ENCODE data around the gene MRPL27.
A peak's percentile ranks its signal among the peaks of the same experiment; 100 is the strongest.
"Not testable (repeated sequence)": the region's sequence is repeated elsewhere in the genome, so short reads cannot be mapped to it uniquely, and the experiment has no call there.

MRPL27 gene

DNA sequence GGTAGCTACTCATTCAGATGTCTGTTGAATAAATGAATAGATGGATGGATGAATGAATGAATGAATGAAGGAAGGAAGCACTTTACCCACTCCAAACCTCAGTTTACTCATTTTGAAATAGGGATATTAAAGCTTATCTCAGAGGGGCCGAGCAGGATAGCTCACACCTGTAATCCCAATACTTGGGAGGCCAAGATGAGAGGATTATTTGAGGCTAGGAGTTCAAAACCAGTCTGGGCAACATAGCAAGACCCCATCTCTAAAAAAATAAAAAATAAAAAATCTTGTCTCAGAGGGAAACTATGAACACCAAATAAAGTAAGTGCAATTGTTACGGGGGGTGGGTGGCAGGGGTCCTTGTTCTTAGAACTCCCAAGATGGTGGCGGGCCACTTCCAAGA, 25.7 kb upstream of the MRPL27 start:
- not testable (repeated sequence) for H4K91ac ChIP-seq (ENCODE audit: low read depth, low read length, poor library complexity); H2AK5ac ChIP-seq (ENCODE audit: low read depth, low read length); H3K4ac ChIP-seq (ENCODE audit: low read length); H2BK120ac ChIP-seq (ENCODE audit: low read depth, low read length); H3K4me3 ChIP-seq (ENCODE audit: low read length in 2 of 2); H2BK12ac ChIP-seq (ENCODE audit: low read length); H3K9me3 ChIP-seq (replicated peaks in 1 of 2; ENCODE audit: control insufficient read depth in 2 of 2, insufficient read depth in 1 of 2, low read depth in 1 of 2, low read length in 2 of 2); H3K9ac ChIP-seq (ENCODE audit: low read depth, low read length, poor library complexity); H3K27me3 ChIP-seq (ENCODE audit: control insufficient read depth in 3 of 3, insufficient read depth in 3 of 3, low read depth in 1 of 3, low read length in 3 of 3); H4K8ac ChIP-seq (ENCODE audit: low read depth, low read length); DNase-seq (ENCODE audit: low spot score); H3K4me2 ChIP-seq (ENCODE audit: insufficient read depth, low read length, poor library complexity, severe bottlenecking); H2AFZ ChIP-seq (ENCODE audit: low read length); H3K79me1 ChIP-seq (ENCODE audit: low read depth, low read length); H3K23ac ChIP-seq (ENCODE audit: low read depth, low read length, poor library complexity); H2BK5ac ChIP-seq (ENCODE audit: low read length); H3K14ac ChIP-seq (ENCODE audit: low read length); H3K18ac ChIP-seq (ENCODE audit: low read length); H3K27ac ChIP-seq (replicated peaks; ENCODE audit: low read length); H2BK15ac ChIP-seq (ENCODE audit: low read length)
- Histone ChIP-seq H3K4me1 (ENCODE audit: control insufficient read depth in 2 of 2, insufficient read depth in 1 of 2, low read depth in 1 of 2, low read length in 2 of 2) (peaks cover 10% of the 10 kb centered on the region in 2 donors), H3K36me3 (replicated peaks in 1 of 2; ENCODE audit: control insufficient read depth in 2 of 2, insufficient read depth in 2 of 2, low read length in 2 of 2) (peaks cover 7 to 24% of the 10 kb centered on the region in 2 donors)
- no CpG with 5 or more reads among the region's 3 CpGs for WGBS, 2 donors (ENCODE audit: extremely low coverage in 2 of 2, insufficient read length in 2 of 2, insufficient replicate concordance in 1 of 2)

DNA sequence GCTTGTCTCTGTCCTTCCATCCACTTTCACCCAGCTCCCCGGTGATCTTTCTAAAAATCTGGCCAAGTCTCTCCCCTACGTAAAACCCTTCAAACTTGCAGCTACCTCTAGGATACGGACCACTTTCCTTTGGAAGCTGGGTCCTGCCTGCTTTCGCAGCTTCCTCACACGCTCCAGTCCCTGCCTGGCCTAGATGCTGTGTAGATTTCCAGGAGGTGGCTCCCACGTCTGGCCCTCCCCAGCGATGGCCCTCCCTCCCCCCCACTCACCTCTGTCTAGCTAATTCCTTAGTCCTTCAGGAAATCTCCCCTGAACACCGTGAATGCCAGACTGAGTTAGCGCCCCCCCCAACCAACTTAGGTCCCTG, 24.9 kb upstream of the MRPL27 start:
- H3K27me3 ChIP-seq (ENCODE audit: control insufficient read depth in 3 of 3, insufficient read depth in 3 of 3, low read depth in 1 of 3, low read length in 3 of 3): no peaks in the 10 kb centered on the region
- peak overlapping the region; percentile 74 for H3K4me2 ChIP-seq (ENCODE audit: insufficient read depth, low read length, poor library complexity, severe bottlenecking)
- H3K4me3 ChIP-seq (ENCODE audit: low read length in 2 of 2): peak overlapping the region in 1 of 2 donors; percentile 94
- H2BK12ac ChIP-seq (ENCODE audit: low read length): no peak overlapping the region
- DNase-seq (ENCODE audit: low spot score): no peak
- no peak overlapping the region for H2AK5ac ChIP-seq (ENCODE audit: low read depth, low read length)
- peaks cover 15 to 32% of the 10 kb centered on the region in 2 donors for H3K36me3 ChIP-seq (replicated peaks in 1 of 2; ENCODE audit: control insufficient read depth in 2 of 2, insufficient read depth in 2 of 2, low read length in 2 of 2)
- H2BK5ac ChIP-seq (ENCODE audit: low read length): no peak overlapping the region
- H3K27ac ChIP-seq (replicated peaks; ENCODE audit: low read length): no peak overlapping the region
- H3K23ac ChIP-seq (ENCODE audit: low read depth, low read length, poor library complexity): no peak overlapping the region
- peaks cover 2% of the 10 kb centered on the region for H3K79me1 ChIP-seq (ENCODE audit: low read depth, low read length)
- H2BK15ac ChIP-seq (ENCODE audit: low read length): no peak overlapping the region
- H3K4ac ChIP-seq (ENCODE audit: low read length): no peak overlapping the region
- H2AFZ ChIP-seq (ENCODE audit: low read length): peak overlapping the region; percentile 81
- H3K4me1 ChIP-seq (ENCODE audit: control insufficient read depth in 2 of 2, insufficient read depth in 1 of 2, low read depth in 1 of 2, low read length in 2 of 2): peaks cover 10% of the 10 kb centered on the region in 2 donors
- H4K8ac ChIP-seq (ENCODE audit: low read depth, low read length): no peak overlapping the region
- H3K14ac ChIP-seq (ENCODE audit: low read length): no peak overlapping the region
- no peak overlapping the region for H2BK120ac ChIP-seq (ENCODE audit: low read depth, low read length)
- peaks cover 0 to 4% of the 10 kb centered on the region in 2 donors for H3K9me3 ChIP-seq (replicated peaks in 1 of 2; ENCODE audit: control insufficient read depth in 2 of 2, insufficient read depth in 1 of 2, low read depth in 1 of 2, low read length in 2 of 2)
- H4K91ac ChIP-seq (ENCODE audit: low read depth, low read length, poor library complexity): no peak overlapping the region
- H3K9ac ChIP-seq (ENCODE audit: low read depth, low read length, poor library complexity): no peak overlapping the region
- H3K18ac ChIP-seq (ENCODE audit: low read length): no peak overlapping the region
- no CpG with 5 or more reads among the region's 9 CpGs for WGBS, 2 donors (ENCODE audit: extremely low coverage in 2 of 2, insufficient read length in 2 of 2, insufficient replicate concordance in 1 of 2)

DNA sequence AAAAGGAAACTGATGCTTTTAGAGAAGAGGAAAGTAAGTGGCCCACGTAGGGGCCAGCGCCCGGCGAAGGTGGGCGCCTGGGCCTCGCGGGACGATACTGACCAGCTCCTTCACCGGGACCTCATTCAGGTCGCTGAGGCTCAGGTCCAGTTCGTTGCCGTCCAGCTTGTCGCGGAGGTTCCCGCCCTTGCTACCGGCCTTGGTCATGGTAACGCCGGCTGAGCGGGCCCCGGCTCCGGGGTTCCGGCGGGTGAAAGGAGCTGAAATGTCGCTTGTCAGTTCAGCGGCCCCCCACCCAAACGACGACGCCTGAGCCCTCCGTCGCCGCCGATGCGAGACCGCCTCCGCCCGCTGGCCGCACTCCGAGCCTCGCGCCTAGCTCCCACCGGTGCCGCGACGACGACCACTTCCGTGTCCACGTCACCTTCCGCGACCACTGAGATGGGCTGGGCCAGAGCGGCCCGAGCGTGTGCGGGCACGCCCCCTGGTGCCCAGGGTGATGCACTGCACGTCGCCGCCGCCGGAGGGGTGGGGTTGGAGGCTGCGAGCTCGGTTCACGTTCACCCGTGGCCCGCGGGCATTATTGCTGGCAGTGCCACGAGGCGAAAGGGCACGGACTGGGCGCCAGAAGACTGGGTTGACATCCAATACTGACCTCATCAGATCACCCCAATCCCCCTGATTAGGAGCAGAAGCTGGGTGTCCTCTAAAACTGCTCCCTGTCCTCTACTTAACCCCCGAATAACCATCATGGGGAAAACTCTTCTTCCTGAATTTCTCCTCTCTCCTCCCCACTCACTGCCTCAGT, 24.3 kb upstream of the MRPL27 start, which contains the start of gene LRRC59:
TSS of gene LRRC59 (minus strand) at position 413 of the 808 bp plus-strand sequence. CDS start at position 207, 206 bp downstream.
- H2BK12ac ChIP-seq (ENCODE audit: low read length): no peak within 1 kb of the TSS
- no CpG with 5 or more reads among the region's 70 CpGs for WGBS, 2 donors (ENCODE audit: extremely low coverage in 2 of 2, insufficient read length in 2 of 2, insufficient replicate concordance in 1 of 2)
- H3K27ac ChIP-seq (replicated peaks; ENCODE audit: low read length): no peak within 1 kb of the TSS

More for the DNA sequence above, 24.3 kb upstream of the MRPL27 start, which contains the start of gene LRRC59:
- Histone ChIP-seq H3K79me1 (ENCODE audit: low read depth, low read length) (peaks cover 2% of the 10 kb centered on the region), H3K4me2 (ENCODE audit: insufficient read depth, low read length, poor library complexity, severe bottlenecking) (peak within 1 kb of the TSS; percentile 74), H3K4me1 (ENCODE audit: control insufficient read depth in 2 of 2, insufficient read depth in 1 of 2, low read depth in 1 of 2, low read length in 2 of 2) (peaks cover 10% of the 10 kb centered on the region in 2 donors), H2AK5ac (ENCODE audit: low read depth, low read length) (peak within 1 kb of the TSS; percentile 60), H3K9ac (ENCODE audit: low read depth, low read length, poor library complexity) (peak within 1 kb of the TSS; percentile 82), H2BK15ac (ENCODE audit: low read length) (no peak within 1 kb of the TSS), H4K91ac (ENCODE audit: low read depth, low read length, poor library complexity) (no peak within 1 kb of the TSS), H3K23ac (ENCODE audit: low read depth, low read length, poor library complexity) (peak within 1 kb of the TSS; percentile 83), H3K9me3 (replicated peaks in 1 of 2; ENCODE audit: control insufficient read depth in 2 of 2, insufficient read depth in 1 of 2, low read depth in 1 of 2, low read length in 2 of 2) (peaks cover 0 to 4% of the 10 kb centered on the region in 2 donors), H4K8ac (ENCODE audit: low read depth, low read length) (no peak within 1 kb of the TSS), H3K4ac (ENCODE audit: low read length) (no peak within 1 kb of the TSS), H3K4me3 (ENCODE audit: low read length in 2 of 2) (peak within 1 kb of the TSS; percentile 94 to 96), H3K27me3 (ENCODE audit: control insufficient read depth in 3 of 3, insufficient read depth in 3 of 3, low read depth in 1 of 3, low read length in 3 of 3) (no peaks in the 10 kb centered on the region), H3K36me3 (replicated peaks in 1 of 2; ENCODE audit: control insufficient read depth in 2 of 2, insufficient read depth in 2 of 2, low read length in 2 of 2) (peaks cover 20 to 38% of the 10 kb centered on the region in 2 donors), H2BK120ac (ENCODE audit: low read depth, low read length) (no peak within 1 kb of the TSS), H2AFZ (ENCODE audit: low read length) (peak within 1 kb of the TSS; percentile 81), H3K14ac (ENCODE audit: low read length) (peak within 1 kb of the TSS; percentile 33), H2BK5ac (ENCODE audit: low read length) (no peak within 1 kb of the TSS), H3K18ac (ENCODE audit: low read length) (peak within 1 kb of the TSS; percentile 81)
- DNase-seq (ENCODE audit: low spot score): peak; percentile 80

Data from neuronal stem cell (in vitro differentiated cells).